Colon (tissue), 2 donors: ENCODE results near the gene MTR.

Experiments
- FAIRE-seq: peaks from 2 replicates; lab custom pipeline; 2012; peaks lifted over from hg19 to GRCh38; lab: Jason Lieb, UNC
- donor health status: control.
- donor health status: control.

MTR gene

GRCh38 chr1:236779312-236779711, 15.8 kb upstream of the MTR start:
- FAIRE-seq = no peak

- FAIRE-seq = no peak
Measured at GRCh38 chr1:236785477-236785876, 9.6 kb upstream of the MTR start.

GRCh38 chr1:236786453-236786852, 8.6 kb upstream of the MTR start:
- no peak for FAIRE-seq

- no peak for FAIRE-seq
Measured at GRCh38 chr1:236794585-236795034, 482 bp upstream of the MTR start.

GRCh38 chr1:236795757-236796667, 920 bp downstream of the MTR start:
- FAIRE-seq = no peak

- no peak for FAIRE-seq
Measured at GRCh38 chr1:236799001-236799400, 3.9 kb downstream of the MTR start.

- no peak for FAIRE-seq
Measured at GRCh38 chr1:236800002-236800620, 5.0 kb downstream of the MTR start.

- FAIRE-seq = no peak
Measured at GRCh38 chr1:236800623-236801022, 5.5 kb downstream of the MTR start.

DNA sequence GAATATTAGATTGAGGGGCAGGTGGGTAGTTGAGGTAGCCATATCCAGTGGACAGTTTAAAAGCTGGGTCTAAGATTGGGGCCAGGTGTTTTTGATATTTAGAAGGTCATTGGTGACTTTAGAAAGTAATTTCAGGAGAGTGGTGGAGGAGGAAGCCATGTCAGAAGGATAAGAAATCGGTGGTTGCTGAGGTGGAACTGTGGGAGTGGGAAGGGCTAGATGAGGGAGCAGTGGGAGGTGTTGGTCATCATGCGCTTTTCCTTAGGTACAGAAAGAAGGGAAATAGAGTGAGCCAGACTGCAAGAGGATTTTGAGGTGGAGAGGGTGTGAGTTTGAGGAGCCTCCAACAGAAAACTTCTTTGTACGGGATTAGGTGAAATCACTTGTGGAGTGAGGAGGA, 7.2 kb downstream of the MTR start:
- no peak for FAIRE-seq

DNA sequence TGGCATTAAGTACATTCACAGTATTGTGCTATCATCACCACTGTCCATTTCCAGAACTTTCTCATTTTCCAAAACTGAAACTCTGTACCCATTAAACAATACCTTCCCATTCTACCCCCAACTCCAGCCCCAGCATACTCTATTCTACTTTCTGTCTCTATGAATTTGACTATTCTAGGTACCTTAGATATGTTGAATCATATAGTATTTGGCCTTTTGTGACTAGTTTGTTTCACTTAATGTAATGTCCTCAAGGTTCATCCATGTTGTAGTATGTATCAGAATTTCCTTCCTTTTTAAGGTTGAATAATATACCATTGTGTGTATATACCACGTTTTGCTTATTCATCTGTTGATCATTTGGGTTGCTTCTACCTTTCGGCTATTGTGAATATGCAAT, 11.5 kb downstream of the MTR start:
- no peak for FAIRE-seq

DNA sequence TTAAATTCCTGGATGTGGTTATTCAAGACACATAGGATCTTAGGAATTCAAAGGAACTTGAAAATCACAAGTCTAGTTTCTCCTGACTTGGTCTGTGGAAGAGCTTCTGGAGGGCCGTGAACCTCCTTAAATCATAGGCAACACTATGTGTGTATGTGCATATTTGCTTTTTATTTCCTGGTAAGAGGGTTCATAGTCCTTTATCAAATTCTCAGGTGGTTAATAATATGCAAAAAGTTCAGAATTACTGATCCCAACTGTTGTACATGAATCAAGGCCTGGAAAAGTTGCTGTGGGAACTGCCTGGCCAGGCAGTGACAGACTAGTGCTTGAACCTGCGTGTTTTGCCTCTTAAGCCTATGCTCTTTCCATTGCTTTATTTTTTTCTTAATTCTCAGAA, 12.9 kb downstream of the MTR start:
- FAIRE-seq = no peak

DNA sequence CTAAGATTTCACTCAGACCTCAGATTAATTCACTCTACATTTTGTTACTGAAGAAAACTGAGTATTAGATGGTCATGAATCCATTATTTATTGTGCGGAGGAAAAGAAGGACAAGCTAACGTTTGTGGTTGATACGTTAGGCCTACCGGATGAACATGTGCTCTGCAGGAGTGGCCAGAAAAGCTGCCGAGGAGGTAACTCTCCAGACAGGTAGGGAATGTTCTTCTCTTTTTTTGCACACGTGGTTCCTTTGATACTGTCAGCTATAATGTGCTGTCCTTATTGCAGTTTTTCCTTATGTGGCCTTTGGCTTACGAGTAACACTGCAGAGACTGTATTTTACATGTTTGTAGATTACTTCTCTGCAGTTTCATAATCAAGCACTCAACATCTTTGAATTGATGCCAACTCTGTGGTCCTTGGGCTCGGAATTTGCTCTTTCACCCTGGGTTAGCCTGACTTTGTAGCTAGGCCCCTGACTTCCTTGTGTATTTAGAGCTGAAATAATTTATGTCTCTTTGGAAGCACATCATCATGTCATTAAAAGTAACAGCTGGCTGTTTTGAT, 13.6 kb downstream of the MTR start:
- FAIRE-seq = no peak

GRCh38 chr1:236809148-236809547, 14.1 kb downstream of the MTR start:
- FAIRE-seq = no peak

GRCh38 chr1:236810018-236810417, 14.9 kb downstream of the MTR start:
- FAIRE-seq = no peak

DNA sequence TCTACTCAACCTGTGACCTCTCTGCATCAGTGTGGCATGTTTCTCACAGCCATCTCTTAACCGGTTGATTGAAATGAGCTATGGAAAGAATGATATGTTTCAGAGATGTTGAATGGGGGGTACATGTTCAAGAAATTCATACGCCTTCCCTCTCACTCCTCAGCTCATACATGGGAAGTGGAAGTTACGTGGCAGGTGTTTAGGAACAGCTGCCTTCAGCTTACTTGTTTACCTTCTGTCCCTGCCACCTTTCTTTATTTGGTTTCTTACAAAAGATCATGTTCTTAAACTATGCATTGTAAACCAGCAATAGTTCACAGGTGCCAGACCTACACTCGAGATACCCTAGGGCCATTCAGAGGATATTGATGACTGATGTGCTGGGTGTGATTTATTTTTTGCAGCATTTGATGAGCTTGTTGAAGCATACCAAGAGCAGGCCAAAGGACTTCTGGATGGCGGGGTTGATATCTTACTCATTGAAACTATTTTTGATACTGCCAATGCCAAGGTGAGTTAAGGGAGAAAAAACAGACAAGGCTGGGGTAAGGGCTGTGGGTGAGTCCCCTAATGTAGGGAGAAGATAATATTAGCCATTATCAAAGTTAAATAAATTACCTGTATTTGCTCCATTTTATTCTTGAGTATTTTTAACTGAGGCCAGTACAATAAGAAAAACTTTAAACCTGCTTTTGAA, 17.4 kb downstream of the MTR start:
- FAIRE-seq = no peak

DNA sequence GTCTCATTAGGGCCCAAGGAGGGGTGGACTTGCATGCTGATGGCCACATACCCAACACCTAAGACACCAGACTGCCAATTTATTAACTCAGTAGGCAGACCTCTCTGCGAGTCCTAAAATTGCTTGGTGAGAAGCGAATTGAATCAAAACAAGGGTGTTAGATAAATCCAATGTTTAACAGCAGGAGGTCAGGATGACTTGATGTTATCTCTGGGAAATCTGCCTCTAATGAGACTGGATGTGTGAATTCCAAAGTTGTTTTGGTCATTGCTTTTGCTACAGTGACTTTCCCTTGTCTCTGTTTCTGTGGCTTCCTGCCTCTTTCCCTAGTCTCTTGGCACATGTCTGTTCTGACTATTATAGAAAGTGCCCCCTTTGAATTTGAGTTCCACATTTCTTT, 20.8 kb downstream of the MTR start:
- FAIRE-seq = no peak

DNA sequence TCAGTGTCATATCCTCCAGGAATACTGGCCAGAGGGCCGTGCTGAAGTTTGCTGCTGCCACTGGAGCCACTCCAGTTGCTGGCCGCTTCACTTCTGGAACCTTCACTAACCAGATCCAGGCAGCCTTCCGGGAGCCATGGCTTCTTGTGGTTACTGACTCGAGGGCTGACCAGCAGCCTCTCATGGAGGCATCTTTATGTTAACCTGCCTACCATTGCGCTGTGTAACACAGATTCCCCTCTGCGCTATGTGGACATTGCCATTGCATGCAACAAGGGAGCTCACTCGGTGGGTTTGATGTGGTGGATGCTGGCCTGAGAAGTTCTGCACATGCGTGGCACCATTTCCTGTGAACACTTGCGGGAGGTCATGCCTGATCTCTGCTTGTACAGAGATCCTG, 24.8 kb downstream of the MTR start:
- FAIRE-seq = no peak

- FAIRE-seq = no peak
Measured at GRCh38 chr1:236821091-236821627, 26.1 kb downstream of the MTR start.

DNA sequence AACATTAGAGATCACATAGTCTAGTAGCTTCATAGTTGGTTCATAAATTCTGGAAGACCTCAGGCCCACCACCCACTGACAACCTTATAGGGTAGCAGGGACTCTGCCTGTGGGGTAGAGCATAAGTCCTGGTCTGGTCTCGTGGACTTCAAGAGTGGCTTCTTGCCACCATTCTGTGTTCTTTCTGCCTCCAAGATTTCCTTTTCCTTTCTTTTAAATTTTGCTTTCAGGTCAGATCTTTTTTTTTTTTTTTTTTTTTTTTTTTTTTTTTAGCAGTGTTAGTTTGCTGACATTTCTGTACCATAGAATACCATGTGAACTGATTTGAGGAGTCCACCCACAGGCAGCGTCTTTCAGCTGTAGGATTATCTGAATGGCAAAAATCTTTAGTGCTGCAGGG, 28.5 kb downstream of the MTR start:
- no peak for FAIRE-seq

- no peak for FAIRE-seq
Measured at GRCh38 chr1:236829085-236829484, 34.0 kb downstream of the MTR start.

DNA sequence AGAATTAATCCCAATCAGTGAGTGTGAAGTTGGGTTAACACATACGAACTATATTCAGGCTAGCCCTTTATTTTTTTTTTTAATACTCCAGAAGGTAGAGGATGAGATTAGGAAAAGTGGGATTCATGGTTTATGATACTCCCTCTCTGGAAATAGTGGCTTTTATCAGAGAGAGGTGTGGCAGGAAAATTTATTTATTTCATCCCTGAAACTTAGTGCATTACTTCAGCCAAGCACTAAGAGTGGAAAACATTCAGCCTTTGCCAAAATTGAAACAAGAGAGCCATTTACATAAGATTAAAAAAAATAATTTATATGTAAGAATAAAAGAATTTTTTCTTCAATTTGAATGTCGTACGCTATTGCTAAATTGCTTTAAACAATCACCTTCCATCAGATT, 35.0 kb downstream of the MTR start:
- no peak for FAIRE-seq

DNA sequence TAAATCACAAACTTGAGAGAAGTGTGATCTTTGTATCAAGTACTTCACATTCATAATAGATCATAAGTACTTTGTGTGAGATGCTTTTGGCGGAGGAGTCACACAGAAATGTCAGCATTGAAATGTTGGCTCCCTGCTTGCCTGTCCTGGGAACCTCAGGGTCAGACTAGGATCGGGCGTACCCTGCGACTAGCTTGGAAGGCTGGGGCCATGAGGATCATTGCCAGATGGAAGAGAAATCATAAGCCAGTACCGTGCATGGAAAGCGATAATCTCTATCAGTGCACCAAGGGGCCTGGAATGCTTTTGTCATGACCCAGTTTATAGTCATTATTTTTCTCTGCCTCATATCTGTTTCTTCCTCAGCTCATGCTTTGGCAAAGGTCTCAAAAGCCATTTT, 35.5 kb downstream of the MTR start:
- FAIRE-seq = no peak

DNA sequence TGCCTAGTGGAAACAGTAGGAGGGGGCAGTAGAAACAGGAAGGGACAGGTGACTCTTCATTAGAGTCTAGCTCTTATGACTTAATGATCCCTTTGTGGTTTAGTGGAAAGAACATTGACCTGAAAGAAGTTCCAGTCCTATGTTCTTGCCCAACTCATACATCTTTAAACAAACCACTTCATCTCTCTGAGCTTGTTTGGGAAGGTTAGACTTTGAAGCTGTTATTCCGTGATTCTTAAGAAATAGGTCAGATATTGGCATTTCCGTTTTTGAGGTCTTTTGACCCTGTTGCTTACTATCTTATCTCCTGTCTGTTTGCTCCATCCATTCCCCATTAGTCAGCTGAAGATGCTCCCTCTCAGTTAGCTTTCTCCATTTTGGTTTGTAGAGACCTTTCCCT, 38.5 kb downstream of the MTR start:
- no peak for FAIRE-seq
